Activated CD4-positive, CD25-positive, alpha-beta regulatory T cell treated with anti-CD3 and anti-CD28 coated beads, Interleukin-2, amount 50 U/mL, for 24 hours (primary cell): ENCODE results near the gene KIRREL3.

Experiments
- ATAC-seq, 2 donors: fragments of 150-1000 bp; cut with Tn5 transposase; one replicate each; pipeline ENCODE4 v1.10.0; 2021; ENCODE audit warnings: mild to moderate bottlenecking in 1 of 2, moderate library complexity in 1 of 2

Gene KIRREL3

DNA sequence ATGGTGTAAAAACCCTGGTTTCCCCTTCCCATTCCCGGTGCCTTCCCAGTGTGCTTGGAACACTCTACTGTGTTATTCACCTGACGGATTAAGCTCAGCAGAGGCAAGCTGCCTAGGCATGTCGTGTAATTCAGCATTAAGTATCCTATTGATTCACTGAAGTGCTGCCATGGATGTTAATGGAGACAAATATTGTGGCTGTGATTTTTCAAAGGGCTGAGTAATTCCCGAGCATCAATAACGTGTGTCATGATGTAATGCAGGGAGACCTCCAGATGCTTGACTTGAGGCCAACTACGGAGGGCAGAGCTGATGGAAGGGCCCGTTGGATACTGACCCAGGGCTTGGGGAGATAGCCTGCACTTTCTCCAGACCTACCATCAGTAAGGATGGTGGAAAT, 376.1 kb downstream of the KIRREL3 start:
- no peak for ATAC-seq

DNA sequence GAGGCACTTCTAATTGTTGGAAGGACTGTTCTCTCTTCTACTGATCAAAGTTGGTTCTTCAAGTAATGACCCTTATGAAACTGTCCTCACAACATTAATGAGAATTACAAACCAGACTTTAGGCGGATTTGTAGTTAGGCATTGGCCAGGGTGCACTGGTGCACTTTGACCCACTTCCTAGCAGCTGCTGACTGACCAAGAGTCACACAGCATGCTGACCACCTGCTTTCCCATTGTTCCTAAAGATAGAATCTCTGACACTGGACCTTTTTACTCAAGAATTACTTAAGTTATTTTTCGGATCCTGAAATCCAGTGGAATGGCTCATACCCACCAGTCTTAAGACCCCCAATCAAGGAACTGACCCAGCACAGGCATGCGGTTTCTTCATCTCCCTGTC, 381.1 kb downstream of the KIRREL3 start:
- ATAC-seq, result no peak

- no peak for ATAC-seq
Measured at GRCh38 chr11:126615845-126616244, 384.7 kb downstream of the KIRREL3 start.

GRCh38 chr11:126613272-126613671, 387.3 kb downstream of the KIRREL3 start:
- no peak for ATAC-seq

DNA sequence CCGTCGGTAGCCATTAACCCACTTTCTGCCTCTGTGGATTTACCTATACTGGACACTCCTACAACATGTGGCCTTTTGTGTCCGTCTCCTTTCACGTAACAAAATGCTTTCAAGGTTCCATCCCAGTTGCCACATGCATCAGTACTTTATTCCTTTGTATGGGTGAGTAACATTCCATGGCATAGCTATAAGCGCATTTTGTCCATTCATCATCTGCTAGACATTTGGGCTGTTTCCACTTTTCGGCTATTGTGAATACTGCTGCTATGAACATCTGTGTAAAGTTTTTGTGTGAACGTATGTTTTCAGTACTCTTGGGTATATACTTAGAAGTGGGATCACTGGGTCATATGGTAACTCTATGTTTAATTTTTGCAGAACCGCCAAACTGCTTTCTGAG, 387.9 kb downstream of the KIRREL3 start:
- ATAC-seq, result no peak

DNA sequence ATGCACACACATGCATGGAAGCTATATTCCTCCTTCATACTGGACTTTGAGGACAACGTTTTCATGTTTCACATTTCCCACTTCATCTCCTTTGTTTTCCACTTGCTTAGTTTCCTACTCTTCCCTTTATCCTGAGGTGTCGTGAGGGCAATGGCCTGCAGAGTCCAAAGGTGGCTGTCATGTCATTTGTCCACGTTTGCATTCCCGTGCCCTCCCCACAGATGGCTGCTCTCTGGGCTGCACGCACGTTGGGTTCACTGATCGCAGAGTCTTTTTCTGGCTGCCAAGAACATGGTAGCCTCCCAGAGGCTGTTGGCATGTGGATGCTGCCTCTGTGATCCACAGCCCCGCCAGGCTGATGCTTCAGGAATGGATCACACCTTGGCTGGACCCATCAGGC, 389.1 kb downstream of the KIRREL3 start:
- ATAC-seq, result no peak

GRCh38 chr11:126608658-126609057, 391.9 kb downstream of the KIRREL3 start:
- no peak for ATAC-seq

DNA sequence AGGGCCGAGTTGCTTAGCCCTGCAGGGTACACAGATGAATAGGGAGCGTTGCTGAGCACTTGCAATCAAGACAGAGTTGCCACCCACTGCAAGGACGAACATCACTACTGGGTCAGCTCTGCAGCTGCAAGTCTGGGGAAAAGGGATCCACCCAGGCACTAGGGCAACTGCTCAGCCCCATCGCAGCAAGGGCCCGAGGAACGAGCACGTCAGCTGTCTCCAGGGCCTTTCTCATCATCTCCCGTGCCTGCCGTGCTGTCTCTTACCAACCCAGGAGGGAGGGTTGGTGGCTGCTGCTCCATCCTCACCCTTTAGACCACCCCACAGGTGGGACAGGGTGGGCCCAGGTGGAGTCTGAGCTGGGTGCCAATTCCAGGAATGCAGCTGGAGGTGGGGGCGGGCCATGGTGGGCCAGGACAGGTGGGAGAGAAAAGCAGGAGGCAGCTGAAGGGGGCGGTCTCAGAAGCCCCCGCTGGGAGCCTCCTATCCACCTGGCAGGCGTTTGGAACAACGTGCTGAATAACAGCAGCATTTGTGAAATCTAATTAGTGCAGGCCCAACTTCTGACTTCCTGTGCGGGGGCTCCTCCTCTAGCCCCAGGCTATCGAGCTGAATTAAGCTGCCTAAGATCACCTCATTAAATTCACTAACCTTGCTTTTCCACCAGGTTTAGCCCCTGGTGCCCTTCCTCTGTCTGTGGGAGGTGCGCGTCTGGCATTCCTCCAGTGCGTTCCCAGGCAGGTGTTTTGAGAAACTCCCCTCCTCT, 392.6 kb downstream of the KIRREL3 start:
- ATAC-seq, result no peak

GRCh38 chr11:126607374-126607773, 393.2 kb downstream of the KIRREL3 start:
- ATAC-seq, result no peak

DNA sequence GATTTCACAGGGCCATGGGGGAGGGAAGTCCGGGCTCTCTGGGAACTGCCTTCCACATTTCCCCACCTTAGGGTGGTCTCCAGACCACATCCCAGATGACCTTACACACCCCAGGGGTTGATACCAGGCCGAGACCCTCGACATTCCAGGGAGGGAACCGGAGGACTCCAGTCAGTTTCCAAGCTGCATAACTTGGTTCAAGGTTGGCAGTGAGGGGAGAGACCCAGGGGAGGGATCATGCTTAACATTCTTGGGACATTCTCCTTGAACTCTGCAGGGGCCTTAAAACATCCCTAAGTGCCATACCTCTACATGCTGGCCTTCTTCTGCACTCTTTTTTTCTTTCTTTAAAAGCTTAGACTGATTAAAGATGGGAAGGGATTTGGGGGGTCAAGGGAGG, 394.1 kb downstream of the KIRREL3 start:
- no peak for ATAC-seq

DNA sequence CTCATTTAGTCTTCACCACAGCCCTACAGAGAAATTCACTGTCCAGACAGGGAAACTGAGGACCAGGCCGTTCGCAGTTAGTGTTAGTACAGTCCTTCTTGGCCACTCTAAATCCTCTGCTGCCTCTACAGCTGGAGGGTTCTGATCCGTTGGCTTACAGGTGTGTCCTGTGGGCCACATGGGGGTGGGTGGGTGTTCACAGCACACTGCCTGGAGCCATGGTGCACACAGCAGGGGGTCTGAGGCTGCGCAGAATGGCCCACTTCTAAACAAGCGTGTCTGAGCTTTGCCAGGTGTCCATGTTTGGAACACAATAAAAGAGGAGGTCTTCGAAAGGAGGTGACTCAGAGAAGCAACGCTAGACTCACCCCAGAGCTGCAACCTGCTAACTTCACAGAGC, 396.1 kb downstream of the KIRREL3 start:
- ATAC-seq, result no peak

GRCh38 chr11:126603486-126603885, 397.1 kb downstream of the KIRREL3 start:
- no peak for ATAC-seq

DNA sequence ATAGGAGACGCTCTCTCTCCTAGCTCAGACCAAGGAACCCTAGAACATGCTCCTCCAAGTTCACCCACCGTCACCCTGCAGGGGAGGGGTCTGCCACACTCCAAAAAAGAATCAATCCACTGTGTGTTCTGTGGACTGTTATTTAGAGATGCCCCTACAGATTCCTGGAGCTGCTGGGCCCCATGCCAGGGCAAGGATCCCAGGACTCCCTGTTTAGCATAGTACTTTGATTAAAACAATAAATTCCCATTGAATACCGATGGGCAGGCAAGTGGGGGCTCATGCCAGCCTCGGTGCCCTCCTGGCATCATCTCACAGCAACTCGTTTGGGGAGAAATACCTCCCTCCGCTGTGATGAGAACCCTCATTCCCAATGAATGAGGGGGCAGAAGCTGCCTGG, 397.6 kb downstream of the KIRREL3 start:
- ATAC-seq, result no peak

GRCh38 chr11:126602349-126602940, 398.1 kb downstream of the KIRREL3 start:
- ATAC-seq, result no peak

GRCh38 chr11:126601550-126602215, 398.9 kb downstream of the KIRREL3 start:
- ATAC-seq, result no peak

GRCh38 chr11:126601136-126601535, 399.4 kb downstream of the KIRREL3 start:
- no peak for ATAC-seq

DNA sequence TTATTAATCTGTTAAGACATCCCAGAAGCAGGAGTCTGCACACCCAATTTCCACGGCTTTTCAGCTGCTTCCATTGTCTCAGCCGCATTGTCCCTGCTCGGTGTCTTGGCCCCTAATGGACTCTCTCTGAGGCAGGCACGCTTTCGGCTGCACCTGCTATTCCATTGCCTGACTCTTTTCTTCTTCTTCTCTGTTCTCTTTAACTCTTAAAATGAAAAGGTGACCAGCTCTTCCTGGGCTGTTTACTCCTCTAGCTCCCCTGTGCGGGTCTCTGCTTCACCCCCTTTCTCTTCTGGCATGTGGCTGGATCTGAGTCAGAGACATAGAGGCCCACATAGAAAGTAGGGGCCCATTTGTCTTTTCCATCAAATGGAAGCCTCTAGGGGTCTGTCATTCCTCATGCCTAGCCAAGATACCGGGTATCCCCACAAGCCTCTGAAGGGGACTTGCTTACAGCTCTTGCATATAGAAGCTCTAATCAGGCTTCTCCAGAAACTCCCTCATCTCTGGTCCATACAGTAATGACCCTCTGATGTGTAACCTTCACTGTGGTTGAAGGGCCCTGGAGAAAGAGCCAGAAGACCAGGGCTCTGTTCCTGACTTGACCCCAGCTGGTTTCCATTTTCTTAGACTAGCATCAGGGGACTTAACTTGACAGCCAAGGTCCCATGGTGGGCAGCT, 401.2 kb downstream of the KIRREL3 start:
- no peak for ATAC-seq

DNA sequence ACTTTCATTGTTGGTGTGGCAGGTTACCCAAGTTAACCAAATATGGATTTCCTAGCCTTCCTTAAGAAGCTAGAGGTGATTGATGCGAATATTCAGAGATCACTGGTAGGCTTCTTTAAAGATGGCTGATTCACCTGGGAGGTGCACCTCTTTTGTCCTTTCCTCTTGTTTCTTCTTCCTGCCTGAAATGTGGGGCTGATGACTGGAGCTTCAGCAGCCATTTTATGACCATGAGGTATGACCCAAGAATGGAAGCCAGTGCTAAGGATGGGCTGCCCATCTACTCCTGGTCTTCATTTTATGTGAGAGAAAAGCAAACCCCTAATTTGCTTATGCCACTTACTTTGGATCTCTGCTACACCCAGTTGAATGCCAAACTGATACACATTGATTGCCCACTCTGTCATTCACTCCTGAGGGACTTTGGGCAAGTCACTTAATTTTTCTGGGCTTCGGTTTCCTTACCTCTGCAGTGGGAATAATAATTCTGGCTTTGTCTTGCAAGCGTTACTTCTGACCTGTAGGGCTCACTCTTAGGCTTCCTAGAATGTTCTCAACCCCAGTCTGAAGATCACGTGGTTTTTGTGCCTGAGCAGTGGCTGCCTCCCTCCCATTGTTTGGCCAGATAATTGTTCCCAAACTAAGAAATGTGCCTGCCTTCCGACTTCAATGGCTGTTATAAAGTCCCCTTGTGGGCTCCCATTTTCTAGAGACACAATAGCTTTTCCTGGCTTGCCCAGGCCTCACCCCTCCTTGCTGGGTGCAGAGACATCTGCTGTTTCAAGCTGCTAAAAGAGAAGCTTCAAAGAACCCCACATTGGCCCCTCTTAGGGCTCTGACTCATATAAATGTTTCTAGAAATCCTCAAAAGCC, 402.0 kb downstream of the KIRREL3 start:
- ATAC-seq, result no peak

- ATAC-seq, result no peak
Measured at GRCh38 chr11:126597041-126597440, 403.5 kb downstream of the KIRREL3 start.

DNA sequence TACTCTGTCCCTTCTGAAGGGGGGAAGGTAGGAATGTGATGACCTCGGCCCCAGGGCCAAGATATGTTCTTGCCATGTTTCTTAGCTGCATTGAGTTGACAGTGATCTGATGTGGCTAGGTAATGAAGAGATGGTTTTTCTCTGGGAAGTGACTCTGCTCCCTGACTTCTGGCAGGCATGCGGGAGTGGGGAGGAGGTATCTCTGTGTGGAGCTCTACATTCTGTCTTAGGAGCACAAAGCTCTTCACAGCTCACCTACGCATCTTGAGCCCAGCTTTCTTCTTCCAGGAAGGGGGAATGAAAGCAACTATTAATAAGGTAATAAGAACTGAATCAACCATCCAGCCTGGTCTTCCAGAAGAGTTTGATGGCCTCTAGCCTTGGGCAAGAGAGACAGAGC, 404.1 kb downstream of the KIRREL3 start:
- ATAC-seq, result no peak

- no peak for ATAC-seq
Measured at GRCh38 chr11:126595560-126595959, 405.0 kb downstream of the KIRREL3 start.

DNA sequence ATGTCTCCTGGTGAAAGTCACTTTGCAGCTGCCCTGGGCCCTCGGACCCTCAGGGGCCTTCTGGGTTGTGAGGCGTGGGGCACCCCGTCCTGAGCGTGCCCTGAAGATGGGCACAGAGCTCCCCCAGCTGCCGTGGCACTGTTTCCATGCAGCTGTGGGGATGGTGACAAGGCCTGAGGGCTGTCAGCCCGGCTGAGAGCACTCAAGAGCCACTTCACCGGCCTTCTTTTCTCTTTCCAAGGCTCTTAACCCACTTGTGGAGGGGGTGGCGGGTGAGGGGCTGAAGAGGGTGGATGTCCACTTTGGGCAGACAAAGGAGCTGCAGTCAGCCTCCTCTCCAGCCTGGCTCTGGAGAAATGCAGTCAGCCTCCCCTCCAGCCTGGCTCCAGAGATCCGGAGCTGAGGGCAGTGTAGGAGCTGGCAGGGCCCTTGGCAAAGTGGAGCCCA, 405.6 kb downstream of the KIRREL3 start:
- ATAC-seq, result no peak
